Endothelial cell of umbilical vein (primary cell): ENCODE data around the gene CCSAP. TPM values are rescaled to one million over a fixed set of nuclear protein-coding genes. Genes with fewer than 3 reads are reported as not detected.

Experiments
- BruUV-seq: library from RNA; stranded (reverse); fragments of 400-500 nt; replicated peaks from 2 replicates; lab custom pipeline; 2021; lab: Mats Ljungman, UMichigan
- CTCF ChIA-PET: fragments of 300-600, 350-600 bp; sonication (Branson Sonifier 250); formaldehyde crosslinking; loops from one replicate; lab custom pipeline; 2021; ENCODE audit warnings: antibody characterized with exemption, inconsistent platforms; lab: Charles Lee
- POLR2A ChIA-PET: fragments of 300-600, 350-600 bp; sonication (Branson Sonifier 250); formaldehyde crosslinking; loops from one replicate; lab custom pipeline; 2021; ENCODE audit warnings: antibody characterized with exemption, inconsistent platforms; lab: Charles Lee
- DNase-seq: peaks from one replicate; pipeline ENCODE4 v3.0.0-alpha.2; 2011; ENCODE audit warnings: low read depth, low spot score
- FAIRE-seq: peaks from 2 replicates; lab custom pipeline; 2011; peaks lifted over from hg19 to GRCh38; lab: Jason Lieb, UNC
- H2AFZ ChIP-seq: 2 replicates; pipeline ENCODE4 v1.6.0; 2012; ENCODE audit warnings: low read depth, low read length, control low read depth, inconsistent platforms
- H3K27ac ChIP-seq: 2 replicates; pipeline ENCODE4 v1.5.1; 2011; ENCODE audit warnings: low read depth, mild to moderate bottlenecking, control low read depth, low read length, moderate library complexity; ENCODE audit not compliant: insufficient read depth
- H3K27me3 ChIP-seq, 2 experiments: 2 replicates each; pipeline versions ENCODE4 v1.6.0 to v1.6.1; 2011; ENCODE audit warnings: low read length in 2 of 2, mixed read lengths in 1 of 2; ENCODE audit not compliant: control insufficient read depth in 2 of 2, insufficient read depth in 2 of 2
- H3K36me3 ChIP-seq, 2 experiments: 2 replicates in 1 of 2; 3 replicates in 1 of 2; pipeline ENCODE4 v1.5.1; 2011; ENCODE audit warnings: low read length in 2 of 2, mild to moderate bottlenecking in 1 of 2, moderate library complexity in 1 of 2; ENCODE audit not compliant: control insufficient read depth in 2 of 2, insufficient read depth in 2 of 2; ENCODE audit errors: extremely low read depth in 1 of 2
- H3K4me1 ChIP-seq: 3 replicates; pipeline ENCODE4 v1.5.1; 2011; ENCODE audit warnings: mild to moderate bottlenecking, low read length; ENCODE audit not compliant: control insufficient read depth, insufficient read depth; ENCODE audit errors: extremely low read depth
- H3K4me2 ChIP-seq: 2 replicates; pipeline ENCODE4 v1.6.1; 2011; ENCODE audit warnings: low read length, control low read depth, mixed read lengths; ENCODE audit not compliant: insufficient read depth
- H3K4me3 ChIP-seq, 3 experiments: fragments of 200-600 bp in 1 of 3; sonication (generic), shearing (Covaris generic) in 1 of 3; replicated peaks in 1 of 3; 2 replicates each; pipeline ENCODE4 v1.5.1; 2011 to 2016; ENCODE audit warnings: control low read depth in 3 of 3, low read length in 3 of 3, mild to moderate bottlenecking in 2 of 3, inconsistent platforms in 1 of 3, low read depth in 1 of 3, moderate library complexity in 1 of 3; ENCODE audit not compliant: insufficient read depth in 1 of 3
- H3K79me2 ChIP-seq: 2 replicates; pipeline ENCODE4 v1.6.0; 2012; ENCODE audit warnings: low read length, inconsistent platforms; ENCODE audit not compliant: control insufficient read depth, insufficient read depth
- H3K9ac ChIP-seq: replicated peaks from 2 replicates; pipeline ENCODE3; 2011; ENCODE audit warnings: low read length, control low read depth; ENCODE audit not compliant: insufficient read depth; ENCODE audit errors: extremely low read depth
- H3K9me1 ChIP-seq: replicated peaks from 3 replicates; pipeline ENCODE4 v1.6.0; 2011; ENCODE audit warnings: mild to moderate bottlenecking, low read length; ENCODE audit not compliant: control insufficient read depth, insufficient read depth; ENCODE audit errors: extremely low read depth
- H3K9me3 ChIP-seq: replicated peaks from 2 replicates; pipeline ENCODE4 v1.5.1; 2012; ENCODE audit warnings: low read length, inconsistent platforms; ENCODE audit not compliant: control insufficient read depth, insufficient read depth
- H4K20me1 ChIP-seq: replicated peaks from 2 replicates; pipeline ENCODE3; 2011; ENCODE audit warnings: mild to moderate bottlenecking, low read length; ENCODE audit not compliant: control insufficient read depth, insufficient read depth; ENCODE audit errors: extremely low read depth
- EZH2 ChIP-seq: IDR thresholded peaks from 2 replicates; pipeline ENCODE4 v1.6.1; 2012; ENCODE audit warnings: borderline replicate concordance, low read depth, mild to moderate bottlenecking, moderate library complexity, low read length, inconsistent platforms; ENCODE audit not compliant: severe bottlenecking
- FOS ChIP-seq: IDR thresholded peaks from 2 replicates; pipeline ENCODE4 v1.6.1; 2011; ENCODE audit warnings: mild to moderate bottlenecking, low read length, moderate library complexity, borderline replicate concordance; ENCODE audit not compliant: insufficient read depth
- GATA2 ChIP-seq: IDR thresholded peaks from 2 replicates; pipeline ENCODE4 v1.7.0; 2011; ENCODE audit warnings: low read depth, mild to moderate bottlenecking, moderate library complexity, mixed read lengths, low read length; ENCODE audit not compliant: insufficient read length, insufficient read depth
- JUN ChIP-seq: IDR thresholded peaks from 2 replicates; pipeline ENCODE4 v1.6.1; 2011; ENCODE audit warnings: borderline replicate concordance, low read depth; ENCODE audit not compliant: insufficient read length, insufficient read depth
- MYC ChIP-seq: IDR thresholded peaks from one replicate; pipeline ENCODE4 v1.6.1; 2011; ENCODE audit warnings: mild to moderate bottlenecking, low read depth, low read length
- POLR2A ChIP-seq: IDR thresholded peaks from 2 replicates; pipeline ENCODE4 v1.6.1; 2012; ENCODE audit warnings: low read depth, mild to moderate bottlenecking, control low read depth, low read length
- POLR2AphosphoS5 ChIP-seq: IDR thresholded peaks from 2 replicates; pipeline ENCODE4 v1.6.1; 2012; ENCODE audit warnings: low read depth, mild to moderate bottlenecking, control low read depth, low read length, moderate library complexity; ENCODE audit not compliant: insufficient read depth
- dilution Hi-C: fragments of 300-500 bp; cut with MboI; formaldehyde crosslinking; loops from one replicate; pipeline ENCODE4 v1.15.0; 2019; ENCODE audit warnings: low sequenced_read_pairs; ENCODE audit not compliant: extremely low pct_ligation_motif_present
- intact Hi-C: fragments of 100-400 bp; cut with micrococcal nuclease; formaldehyde crosslinking; loops from one replicate; pipeline ENCODE4 v1.10.0; 2022
- polyA plus RNA-seq, 4 experiments: library from polyadenylated mRNA; depleted of rRNA in 3 of 4; stranded (reverse) in 3 of 4; unstranded in 1 of 4; fragments of >200 nt; gene quantifications; 2 replicates each; pipeline versions ENCODE4 v1.2.1 to v1.2.3, GENCODE V29; 2011 to 2012; ENCODE audit warnings: missing spikeins in 1 of 4
- total RNA-seq: library from RNA; stranded (reverse); gene quantifications from 2 replicates; pipeline ENCODE4 v1.2.3, GENCODE V29; 2021
- TF ChIP-seq, protein P1 (sequence below), 2 donors: IDR thresholded peaks; 1 replicate in 1 of 2; 2 replicates in 1 of 2; pipeline ENCODE4 v1.5.1; 2011; ENCODE audit warnings: low read length in 2 of 2, mild to moderate bottlenecking in 2 of 2, moderate library complexity in 2 of 2, control low read depth in 1 of 2, inconsistent platforms in 1 of 2, low read depth in 1 of 2; ENCODE audit not compliant: insufficient read depth in 1 of 2; ENCODE audit errors: extremely low read depth in 1 of 2
- TF ChIP-seq, protein P2 (sequence below): IDR thresholded peaks from 2 replicates; pipeline ENCODE4 v1.6.1; 2011; ENCODE audit not compliant: insufficient read depth, insufficient read length

Gene CCSAP
- total and polyA plus RNA-seq, 2 donors (not counting 3 experiments of a cell fraction or from before 2014, with no cell fraction given) = 1.3 to 5.7 TPM

DNA sequence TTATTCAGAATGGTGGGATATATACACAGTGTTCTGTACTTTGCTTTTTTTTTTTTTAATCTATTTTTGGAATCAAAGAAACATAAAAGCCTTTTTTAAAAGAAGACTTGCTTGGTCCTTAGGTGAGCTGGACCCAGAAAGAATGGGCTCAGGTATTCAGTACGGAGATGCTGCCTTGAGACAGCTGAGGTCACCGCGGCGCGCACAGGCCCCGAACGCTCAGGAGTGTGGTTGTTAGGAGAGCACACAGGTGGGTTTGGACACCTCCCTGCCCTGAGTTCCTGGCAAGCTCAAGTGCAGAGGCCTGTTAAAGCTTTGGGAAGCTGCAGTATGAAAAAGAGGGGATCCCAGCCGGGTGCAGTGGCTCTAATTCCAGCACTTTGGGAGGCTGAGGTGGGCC is 40.1 kb downstream of the CCSAP start:
- Histone ChIP-seq H3K79me2 (no peaks in the 10 kb centered on the region), H3K9ac (no peak overlapping the region), H3K9me3 (no peaks in the 10 kb centered on the region), H4K20me1 (no peaks in the 10 kb centered on the region), H3K9me1 (no peaks in the 10 kb centered on the region), H3K4me1 (no peaks in the 10 kb centered on the region), H3K4me2 (no peak overlapping the region), H3K27me3 (no peaks in the 10 kb centered on the region), H3K4me3 (no peak overlapping the region), H2AFZ (no peak overlapping the region), H3K36me3 (peaks cover 12% of the 10 kb centered on the region in 2 experiments), H3K27ac (no peak overlapping the region)
- DNase-seq (no peak), FAIRE-seq (no peak)
- ChIA-PET POLR2A (no interaction called here), CTCF (no interaction called here)
- intact Hi-C loops = no loop called here
- BruUV-seq = no TSS peak
- dilution Hi-C loops = no loop called here
- TF ChIP-seq MYC = no peak
- TF ChIP-seq, protein P1, sequence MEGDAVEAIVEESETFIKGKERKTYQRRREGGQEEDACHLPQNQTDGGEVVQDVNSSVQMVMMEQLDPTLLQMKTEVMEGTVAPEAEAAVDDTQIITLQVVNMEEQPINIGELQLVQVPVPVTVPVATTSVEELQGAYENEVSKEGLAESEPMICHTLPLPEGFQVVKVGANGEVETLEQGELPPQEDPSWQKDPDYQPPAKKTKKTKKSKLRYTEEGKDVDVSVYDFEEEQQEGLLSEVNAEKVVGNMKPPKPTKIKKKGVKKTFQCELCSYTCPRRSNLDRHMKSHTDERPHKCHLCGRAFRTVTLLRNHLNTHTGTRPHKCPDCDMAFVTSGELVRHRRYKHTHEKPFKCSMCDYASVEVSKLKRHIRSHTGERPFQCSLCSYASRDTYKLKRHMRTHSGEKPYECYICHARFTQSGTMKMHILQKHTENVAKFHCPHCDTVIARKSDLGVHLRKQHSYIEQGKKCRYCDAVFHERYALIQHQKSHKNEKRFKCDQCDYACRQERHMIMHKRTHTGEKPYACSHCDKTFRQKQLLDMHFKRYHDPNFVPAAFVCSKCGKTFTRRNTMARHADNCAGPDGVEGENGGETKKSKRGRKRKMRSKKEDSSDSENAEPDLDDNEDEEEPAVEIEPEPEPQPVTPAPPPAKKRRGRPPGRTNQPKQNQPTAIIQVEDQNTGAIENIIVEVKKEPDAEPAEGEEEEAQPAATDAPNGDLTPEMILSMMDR (IDR thresholded peaks at IDR 0.05; ENCODE audit: extremely low read depth in 1 of 2, insufficient read depth in 1 of 2, low read depth in 1 of 2, low read length in 2 of 2) = no peak
- no peak for TF ChIP-seq POLR2AphosphoS5
- no peak for TF ChIP-seq EZH2
- TF ChIP-seq FOS = no peak
- TF ChIP-seq POLR2A = no peak
- TF ChIP-seq, protein P2, sequence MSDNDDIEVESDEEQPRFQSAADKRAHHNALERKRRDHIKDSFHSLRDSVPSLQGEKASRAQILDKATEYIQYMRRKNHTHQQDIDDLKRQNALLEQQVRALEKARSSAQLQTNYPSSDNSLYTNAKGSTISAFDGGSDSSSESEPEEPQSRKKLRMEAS = no peak
- TF ChIP-seq GATA2 = no peak
- TF ChIP-seq JUN = no peak
